ENCODE measurements around the gene CYP8B1. TPM values are rescaled to one million over a fixed set of nuclear protein-coding genes. Genes with fewer than 3 reads are reported as not detected.
A peak's percentile ranks its signal among the peaks of the same experiment; 100 is the strongest.

Gene CYP8B1
- total and polyA plus RNA-seq, 2 donors (not counting 1 experiment from before 2014, with no cell fraction given): not detected

- H3K27me3 ChIP-seq (ENCODE audit: control insufficient read depth, insufficient read depth, low read length): peaks cover 4% of the 10 kb centered on the region
- H3K9me3 ChIP-seq (ENCODE audit: control insufficient read depth, insufficient read depth, low read depth, low read length): no peaks in the 10 kb centered on the region
- no peak overlapping the region for H3K4me2 ChIP-seq (ENCODE audit: extremely low read depth, insufficient read depth, low read length)
- no peak overlapping the region for H3K27ac ChIP-seq (ENCODE audit: insufficient read depth, low read length)
- TF ChIP-seq EZH2 (IDR thresholded peaks at IDR 0.05; ENCODE audit: low read length, missing control alignments): no peak
- TF ChIP-seq CTCF (conservative IDR thresholded peaks at IDR 0.05 in 1 of 2, IDR thresholded peaks at IDR 0.05 in 1 of 2; ENCODE audit: low read depth in 1 of 2, low read length in 2 of 2): no peak
- H4K20me1 ChIP-seq (ENCODE audit: control insufficient read depth, extremely low read depth, insufficient read depth, low read length): no peaks in the 10 kb centered on the region
- H3K9ac ChIP-seq (ENCODE audit: insufficient read depth, low read length): no peak overlapping the region
- no peaks in the 10 kb centered on the region for H3K36me3 ChIP-seq (ENCODE audit: control insufficient read depth, insufficient read depth, low read length)
- H3K4me1 ChIP-seq (ENCODE audit: control insufficient read depth, extremely low read depth, insufficient read depth, low read length): no peaks in the 10 kb centered on the region
- DNase-seq (ENCODE audit: low read depth in 2 of 2): no peak
- no peak overlapping the region for H3K4me3 ChIP-seq (replicated peaks in 1 of 4; ENCODE audit: control extremely low read depth in 1 of 4, insufficient read depth in 1 of 4, low read depth in 3 of 4, low read length in 4 of 4)
- H3K79me2 ChIP-seq (ENCODE audit: control insufficient read depth, insufficient read depth, low read length): no peaks in the 10 kb centered on the region
- no peak overlapping the region for H2AFZ ChIP-seq (ENCODE audit: low read length)
Observed at GRCh38 chr3:42900226-42901072, 24.8 kb upstream of the CYP8B1 start.

GRCh38 chr3:42898896-42899675 is 23.4 kb upstream of the CYP8B1 start:
- H3K27ac ChIP-seq (ENCODE audit: insufficient read depth, low read length): no peak overlapping the region
- H2AFZ ChIP-seq (ENCODE audit: low read length): no peak overlapping the region
- H3K9ac ChIP-seq (ENCODE audit: insufficient read depth, low read length): no peak overlapping the region
- no peaks in the 10 kb centered on the region for H3K36me3 ChIP-seq (ENCODE audit: control insufficient read depth, insufficient read depth, low read length)
- H3K79me2 ChIP-seq (ENCODE audit: control insufficient read depth, insufficient read depth, low read length): no peaks in the 10 kb centered on the region
- no peak overlapping the region for H3K4me3 ChIP-seq (replicated peaks in 1 of 4; ENCODE audit: control extremely low read depth in 1 of 4, insufficient read depth in 1 of 4, low read depth in 3 of 4, low read length in 4 of 4)
- H3K9me3 ChIP-seq (ENCODE audit: control insufficient read depth, insufficient read depth, low read depth, low read length): no peaks in the 10 kb centered on the region
- no peaks in the 10 kb centered on the region for H3K4me1 ChIP-seq (ENCODE audit: control insufficient read depth, extremely low read depth, insufficient read depth, low read length)
- H4K20me1 ChIP-seq (ENCODE audit: control insufficient read depth, extremely low read depth, insufficient read depth, low read length): no peaks in the 10 kb centered on the region
- peak in 1 of 2 donors; percentile 11 for TF ChIP-seq CTCF (conservative IDR thresholded peaks at IDR 0.05 in 1 of 2, IDR thresholded peaks at IDR 0.05 in 1 of 2; ENCODE audit: low read depth in 1 of 2, low read length in 2 of 2)
- no peak for TF ChIP-seq EZH2 (IDR thresholded peaks at IDR 0.05; ENCODE audit: low read length, missing control alignments)
- peaks cover 3% of the 10 kb centered on the region for H3K27me3 ChIP-seq (ENCODE audit: control insufficient read depth, insufficient read depth, low read length)
- no peak overlapping the region for H3K4me2 ChIP-seq (ENCODE audit: extremely low read depth, insufficient read depth, low read length)
- DNase-seq (ENCODE audit: low read depth in 2 of 2): no peak

GRCh38 chr3:42895580-42895868 is 19.8 kb upstream of the CYP8B1 start:
- peak in 1 of 2 donors; percentile 13 for DNase-seq (ENCODE audit: low read depth in 2 of 2)
- H3K79me2 ChIP-seq (ENCODE audit: control insufficient read depth, insufficient read depth, low read length): no peaks in the 10 kb centered on the region
- H3K9me3 ChIP-seq (ENCODE audit: control insufficient read depth, insufficient read depth, low read depth, low read length): no peaks in the 10 kb centered on the region
- no peaks in the 10 kb centered on the region for H3K4me1 ChIP-seq (ENCODE audit: control insufficient read depth, extremely low read depth, insufficient read depth, low read length)
- no peaks in the 10 kb centered on the region for H3K36me3 ChIP-seq (ENCODE audit: control insufficient read depth, insufficient read depth, low read length)
- H3K4me3 ChIP-seq (replicated peaks in 1 of 4; ENCODE audit: control extremely low read depth in 1 of 4, insufficient read depth in 1 of 4, low read depth in 3 of 4, low read length in 4 of 4): no peak overlapping the region
- H3K27me3 ChIP-seq (ENCODE audit: control insufficient read depth, insufficient read depth, low read length): no peaks in the 10 kb centered on the region
- H2AFZ ChIP-seq (ENCODE audit: low read length): no peak overlapping the region
- no peak overlapping the region for H3K4me2 ChIP-seq (ENCODE audit: extremely low read depth, insufficient read depth, low read length)
- H3K27ac ChIP-seq (ENCODE audit: insufficient read depth, low read length): no peak overlapping the region
- H4K20me1 ChIP-seq (ENCODE audit: control insufficient read depth, extremely low read depth, insufficient read depth, low read length): no peaks in the 10 kb centered on the region
- H3K9ac ChIP-seq (ENCODE audit: insufficient read depth, low read length): no peak overlapping the region
- TF ChIP-seq CTCF (conservative IDR thresholded peaks at IDR 0.05 in 1 of 2, IDR thresholded peaks at IDR 0.05 in 1 of 2; ENCODE audit: low read depth in 1 of 2, low read length in 2 of 2) (no peak), EZH2 (IDR thresholded peaks at IDR 0.05; ENCODE audit: low read length, missing control alignments) (no peak)

All from fibroblast of lung (primary cell).